Left cardiac atrium (tissue), 4 donors: ENCODE results near the gene SSBP2. TPM values are rescaled to one million over a fixed set of nuclear protein-coding genes. Genes with fewer than 3 reads are reported as not detected.
"Not testable (repeated sequence)": the region's sequence is repeated elsewhere in the genome, so short reads cannot be mapped to it uniquely, and the experiment has no call there.

Experiments used
- ATAC-seq, 2 donors: fragments of 200-7000 bp; cut with Tn5 transposase; one replicate each; pipeline ENCODE4 v1.9.1; 2020; ENCODE audit warnings: mild to moderate bottlenecking in 2 of 2, moderate library complexity in 2 of 2
- DNase-seq: peaks from one replicate; pipeline ENCODE4 v3.0.0-alpha.2; 2020
- intact Hi-C, 2 donors: fragments of 100-400 bp; cut with DNase I; formaldehyde crosslinking; loops; one replicate each; pipeline versions ENCODE4 v1.14.1 to v1.15.1; 2022 to 2023
- total RNA-seq, 2 donors: library from RNA; stranded (reverse); fragmentation: NEBNext Ultra II Directional; extraction: Animal tissue kit (Norgen Biotek cat#: 25700); gene quantifications; one replicate each; pipeline ENCODE4 v1.2.1, GENCODE V29; 2021
- donor health status: DM: no; HTN: yes; CAD: no.
- donor health status: DM: no; HTN: yes; CAD: no; lungs with severe emphysema.
- donor health status: DM: yes; HTN: yes; CAD: no.
- donor health status: Dilated cardiomyopathy.

Gene SSBP2
- total RNA-seq, 2 donors from 2014 or later: 37.7 to 46.9 TPM

DNA sequence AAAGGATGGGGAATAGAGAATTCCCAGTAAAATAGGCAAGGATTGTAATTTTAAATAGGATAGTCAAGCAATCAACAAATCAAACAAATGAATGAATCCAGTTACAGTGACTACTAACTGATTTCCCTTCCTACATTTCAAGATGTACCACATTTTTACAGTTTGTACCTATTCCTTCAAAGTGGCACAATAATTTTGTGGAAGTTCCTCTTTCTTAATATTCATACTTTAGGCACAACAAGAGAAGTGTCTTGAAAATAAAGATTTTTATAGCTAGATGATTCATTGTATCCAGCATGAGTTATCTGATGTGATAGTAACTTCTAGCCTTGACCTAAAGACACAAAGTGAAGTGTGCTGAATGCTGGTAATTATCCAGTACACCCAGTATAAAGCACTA, 234.8 kb downstream of the SSBP2 start:
- no peak for ATAC-seq
- no peak for DNase-seq
- intact Hi-C loops: loop anchor here in 1 of 2 donors (10.0 kb wide), 1 partner anchor 229 kb away; no protein-coding TSS in a partner anchor

GRCh38 chr5:81513982-81514381, 236.9 kb downstream of the SSBP2 start:
- intact Hi-C loops: loop anchor here in 1 of 2 donors (10.0 kb wide), 1 partner anchor 231 kb away; no protein-coding TSS in a partner anchor
- DNase-seq: no peak
- no peak for ATAC-seq

- intact Hi-C loops: loop anchor here in 1 of 2 donors (10.0 kb wide), 1 partner anchor 231 kb away; no protein-coding TSS in a partner anchor
- DNase-seq (no peak), ATAC-seq (no peak)
Measured at GRCh38 chr5:81513473-81513872, 237.4 kb downstream of the SSBP2 start.

GRCh38 chr5:81506900-81507588, 243.9 kb downstream of the SSBP2 start:
- DNase-seq (peak; percentile 29), ATAC-seq (peak; percentile 99 to 100)
- intact Hi-C loops: loop anchor here in 1 of 2 donors (2.0 to 5.0 kb wide), 4 partner anchors 240 to 660 kb away; partner anchors contain the start of gene ATG10

GRCh38 chr5:81506378-81506777, 244.5 kb downstream of the SSBP2 start:
- ATAC-seq (no peak), DNase-seq (no peak)
- intact Hi-C loops: loop anchor here in 1 of 2 donors (2.0 to 5.0 kb wide), 4 partner anchors 241 to 660 kb away; partner anchors contain the start of gene ATG10

DNA sequence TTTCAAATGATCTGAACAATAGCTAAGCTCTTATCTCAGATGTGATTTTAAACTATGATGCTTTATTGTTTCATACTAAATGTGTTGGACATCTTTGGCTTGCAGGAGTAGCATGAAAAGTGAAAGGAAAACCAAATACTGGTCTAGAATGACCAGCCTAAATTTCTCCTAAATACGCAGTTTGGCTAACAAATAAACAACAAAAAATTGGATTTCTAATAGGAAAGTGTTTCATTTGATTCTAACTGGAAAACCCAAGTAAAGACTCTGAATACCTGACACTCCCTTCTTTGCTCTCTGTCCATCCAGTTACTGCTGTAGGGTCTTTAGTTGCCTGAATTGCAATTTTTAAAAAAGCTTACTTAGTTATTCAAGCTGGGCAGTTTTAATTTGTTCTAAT, 245.2 kb downstream of the SSBP2 start:
- intact Hi-C loops: loop anchor here in 1 of 2 donors (2.0 to 5.0 kb wide), 4 partner anchors 242 to 661 kb away; partner anchors contain the start of gene ATG10
- ATAC-seq: no peak
- no peak for DNase-seq

DNA sequence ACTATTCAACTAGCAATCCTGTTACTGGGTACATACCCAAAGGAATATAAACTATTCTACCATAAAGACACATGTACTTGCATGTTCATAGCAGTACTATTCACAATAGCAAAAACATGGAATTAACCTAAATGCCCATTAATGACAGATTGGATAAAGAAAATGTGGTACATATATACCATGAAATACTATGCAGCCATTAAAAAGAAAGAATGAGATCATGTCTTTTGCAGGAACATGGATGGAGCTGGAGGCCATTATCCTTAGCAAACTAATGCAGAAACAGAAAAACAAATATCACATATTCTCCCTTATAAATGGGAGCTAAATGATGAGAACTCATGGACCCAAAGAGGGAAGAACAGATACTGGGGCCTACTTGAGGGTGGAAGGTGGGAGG, 247.3 kb downstream of the SSBP2 start:
- ATAC-seq, intact Hi-C loops, DNase-seq: not testable (repeated sequence)

- ATAC-seq (no peak), DNase-seq (no peak)
- intact Hi-C loops: no loop called here
Measured at GRCh38 chr5:81495286-81495685, 255.6 kb downstream of the SSBP2 start.

DNA sequence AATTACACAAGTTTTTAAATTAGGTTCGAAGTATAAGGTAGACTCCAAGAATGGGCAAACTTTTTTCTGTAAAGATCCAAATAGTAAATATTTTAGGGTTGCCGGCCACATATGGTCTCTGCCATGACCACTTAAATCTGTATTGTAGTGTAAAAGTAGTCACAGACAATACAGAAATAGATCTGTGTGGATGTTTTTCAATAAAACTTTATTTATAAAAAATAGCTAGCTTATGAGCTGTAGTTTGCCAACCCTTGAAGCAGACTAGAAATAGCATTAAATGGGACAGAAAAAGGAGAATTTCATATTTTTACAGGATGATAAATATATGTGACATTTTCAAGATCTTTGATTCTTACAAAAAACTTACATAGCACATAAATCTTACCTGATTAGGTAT, 262.0 kb downstream of the SSBP2 start:
- intact Hi-C loops: no loop called here
- no peak for DNase-seq

GRCh38 chr5:81486711-81487110, 264.2 kb downstream of the SSBP2 start:
- intact Hi-C loops: no loop called here
- no peak for DNase-seq
- ATAC-seq: no peak

More for the DNA sequence above, 262.0 kb downstream of the SSBP2 start:
- ATAC-seq: no peak

GRCh38 chr5:81482595-81482994, 268.3 kb downstream of the SSBP2 start:
- ATAC-seq (no peak), DNase-seq (no peak)
- intact Hi-C loops: no loop called here

DNA sequence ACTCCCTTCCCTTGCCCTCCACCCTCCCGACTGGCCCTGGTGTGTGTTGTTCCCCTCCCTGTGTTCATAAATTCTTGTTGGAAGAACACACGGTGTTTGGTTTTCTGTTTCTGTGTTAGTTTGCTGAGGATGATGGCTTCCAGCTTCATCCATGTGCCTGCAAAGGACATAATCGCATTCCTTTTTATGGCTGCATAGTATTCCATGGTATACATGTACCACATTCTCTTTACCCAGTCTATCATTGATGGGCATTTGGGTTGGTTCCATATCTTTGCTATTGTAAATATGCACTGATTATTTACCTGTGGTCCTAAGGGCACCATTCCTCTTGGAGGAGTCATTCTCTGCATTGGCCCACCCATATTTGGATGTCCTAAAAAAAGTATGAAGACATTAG, 277.5 kb downstream of the SSBP2 start:
- not testable (repeated sequence) for ATAC-seq

GRCh38 chr5:81469676-81470075, 281.2 kb downstream of the SSBP2 start:
- no peak for ATAC-seq
- intact Hi-C loops: no loop called here
- DNase-seq: no peak

More for the DNA sequence above, 277.5 kb downstream of the SSBP2 start:
- intact Hi-C loops, DNase-seq: not testable (repeated sequence)

DNA sequence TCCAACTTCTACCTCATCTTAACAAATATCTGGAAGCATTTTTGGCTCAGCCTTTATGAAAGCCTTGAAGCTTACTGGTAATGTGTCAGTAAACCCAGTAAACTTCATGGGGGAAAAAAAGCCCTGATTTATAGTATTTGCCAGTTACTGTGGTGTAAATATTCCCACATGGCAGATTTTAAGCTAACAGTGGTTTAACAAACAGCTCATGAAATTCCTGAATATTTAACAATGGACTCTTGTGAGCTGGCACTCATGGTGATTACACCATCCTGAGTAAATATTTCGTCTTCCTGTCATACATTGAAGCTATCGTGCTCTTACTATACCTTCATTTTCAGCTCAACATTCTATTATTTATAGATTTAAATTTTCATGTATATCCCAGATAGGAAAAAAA, 300.0 kb downstream of the SSBP2 start:
- intact Hi-C loops: no loop called here
- ATAC-seq: no peak
- DNase-seq: no peak

GRCh38 chr5:81435023-81435422, 315.9 kb downstream of the SSBP2 start:
- DNase-seq: no peak

DNA sequence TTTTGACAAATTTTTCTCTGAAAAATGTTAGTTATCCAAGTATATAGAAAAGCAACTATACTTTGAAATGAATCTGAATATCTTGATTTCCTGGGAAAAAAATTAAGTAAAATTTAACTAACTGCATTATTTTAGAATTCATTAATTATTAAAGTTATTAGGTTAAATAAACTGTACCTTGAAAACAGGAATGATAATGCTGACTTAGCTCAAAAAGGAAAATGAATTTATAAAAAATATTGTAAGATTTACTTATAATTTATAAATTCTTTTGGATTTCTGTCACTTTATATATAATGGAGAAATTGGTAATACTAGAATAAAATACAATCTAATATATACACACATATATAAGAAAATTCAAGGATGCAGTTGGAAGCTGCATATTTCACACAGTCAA, 320.9 kb downstream of the SSBP2 start:
- DNase-seq (no peak), ATAC-seq (no peak)
- intact Hi-C loops: loop anchor here (5.0 to 10.0 kb wide), 3 partner anchors 322 to 735 kb away; partner anchors contain the start of gene SSBP2 (in 1 of the 2)

More at GRCh38 chr5:81435023-81435422, 315.9 kb downstream of the SSBP2 start:
- ATAC-seq: no peak
- intact Hi-C loops: no loop called here

DNA sequence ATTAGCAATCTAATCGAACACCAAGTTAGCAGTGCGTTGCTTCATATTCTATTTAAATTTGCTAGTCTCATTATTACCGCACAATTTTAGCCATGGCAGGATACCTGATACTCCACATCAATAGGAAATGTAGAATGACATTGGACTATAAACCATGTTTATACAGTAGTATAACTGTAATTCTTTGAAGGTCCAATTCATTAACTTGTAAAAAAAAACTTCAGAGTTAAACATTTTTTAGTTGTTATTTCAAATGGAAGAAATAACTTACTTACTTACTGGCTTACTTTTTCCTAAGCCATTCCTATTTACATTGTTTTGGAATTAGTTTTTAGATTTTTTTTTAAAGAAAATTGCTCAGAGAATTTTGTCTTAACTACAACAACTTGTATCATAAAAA, 321.5 kb downstream of the SSBP2 start:
- DNase-seq: no peak
- ATAC-seq: no peak
- intact Hi-C loops: loop anchor here (5.0 to 10.0 kb wide), 3 partner anchors 323 to 735 kb away; partner anchors contain the start of gene SSBP2 (in 1 of the 2)

DNA sequence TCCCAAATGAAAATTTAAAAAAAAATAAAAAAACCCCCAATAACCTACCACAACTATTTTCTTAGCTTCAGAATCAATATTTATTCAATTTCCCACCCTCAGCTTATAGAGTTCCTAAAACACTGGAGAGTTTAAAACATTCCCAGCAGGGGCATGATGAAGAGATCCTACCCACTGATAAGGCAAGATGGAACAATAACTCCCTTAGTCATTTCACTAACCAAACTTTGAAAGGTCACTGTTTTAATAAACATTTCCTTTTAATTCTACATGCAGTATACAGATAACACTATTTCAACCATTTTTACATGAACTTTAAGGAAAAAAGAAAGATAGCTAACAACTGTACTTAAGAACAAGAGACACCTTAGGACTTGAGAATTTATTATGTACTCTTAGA, 322.0 kb downstream of the SSBP2 start:
- ATAC-seq (no peak), DNase-seq (no peak)
- intact Hi-C loops: loop anchor here (5.0 to 10.0 kb wide), 3 partner anchors 323 to 736 kb away; partner anchors contain the start of gene SSBP2 (in 1 of the 2)

DNA sequence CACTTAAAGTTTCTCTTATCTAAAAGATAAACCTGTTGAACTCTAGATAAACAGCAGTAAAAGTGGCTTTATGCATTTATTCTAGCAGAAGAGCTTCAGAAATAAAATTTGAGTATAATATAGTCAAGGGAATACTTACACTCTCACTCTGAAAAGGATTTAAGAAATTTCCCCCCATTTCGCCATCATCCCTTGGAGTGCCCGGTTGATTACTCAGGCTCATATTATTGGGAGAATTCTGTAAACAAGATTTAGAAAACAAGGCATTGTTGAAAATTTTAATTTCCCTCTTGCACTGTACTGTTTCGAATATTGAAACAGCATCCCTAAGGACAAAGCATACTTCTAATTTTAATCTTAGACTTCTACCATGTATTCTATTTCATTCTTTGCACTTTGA, 322.5 kb downstream of the SSBP2 start:
- no peak for DNase-seq
- ATAC-seq: no peak
- intact Hi-C loops: loop anchor here (5.0 to 10.0 kb wide), 3 partner anchors 324 to 736 kb away; partner anchors contain the start of gene SSBP2 (in 1 of the 2)

DNA sequence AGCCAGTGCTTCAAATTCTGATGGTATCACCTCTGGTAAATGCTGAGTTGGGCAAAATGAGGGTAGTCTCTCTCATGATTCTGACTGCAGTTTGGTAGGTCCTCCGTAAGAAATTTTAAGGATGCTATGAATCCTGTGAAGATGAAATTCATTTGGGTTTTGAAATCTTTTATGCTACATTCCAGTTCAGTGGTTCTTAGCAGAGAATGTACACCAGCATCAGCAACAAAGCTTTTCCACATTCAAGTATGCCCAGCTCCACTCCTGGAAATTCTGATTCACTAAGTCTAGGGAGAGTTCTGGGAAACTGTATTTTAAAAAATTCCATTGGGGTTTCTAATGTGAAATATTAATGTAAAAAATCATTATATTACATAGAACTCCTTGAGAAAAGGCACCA, 323.3 kb downstream of the SSBP2 start:
- DNase-seq: no peak
- intact Hi-C loops: loop anchor here (2.0 to 10.0 kb wide), 4 partner anchors 325 to 797 kb away; partner anchors contain the start of gene SSBP2 (in 1 of the 2)
- no peak for ATAC-seq
